ENCODE measurements around the gene TXNL1.

DNA sequence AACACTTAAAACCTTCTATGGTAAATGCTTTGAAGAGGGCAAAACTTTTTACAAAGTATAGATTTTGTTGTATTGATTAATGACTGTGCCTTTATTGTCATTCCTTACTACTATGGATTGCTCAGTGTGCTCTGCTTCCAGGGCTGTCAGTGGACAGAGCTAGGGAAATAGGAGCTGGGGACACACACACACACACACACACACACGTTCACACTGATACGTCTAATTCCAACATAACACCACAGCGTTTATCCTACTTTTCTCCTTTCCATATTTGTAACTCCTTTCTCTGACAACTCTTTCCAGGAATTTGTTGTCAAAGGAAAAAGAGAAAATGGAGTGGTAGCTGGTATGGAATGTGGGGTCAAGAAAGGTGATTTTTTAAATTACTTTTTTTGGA, 34.6 kb upstream of the TXNL1 start:
- no peak for TF ChIP-seq YY1 (IDR thresholded peaks at IDR 0.05; ENCODE audit: insufficient read depth, insufficient read length)
- TF ChIP-seq SUZ12 (IDR thresholded peaks at IDR 0.05; ENCODE audit: extremely low read depth, insufficient read depth, insufficient read length) = no peak
